Measurements from ENCODE around the gene ENTPD2.

DNA sequence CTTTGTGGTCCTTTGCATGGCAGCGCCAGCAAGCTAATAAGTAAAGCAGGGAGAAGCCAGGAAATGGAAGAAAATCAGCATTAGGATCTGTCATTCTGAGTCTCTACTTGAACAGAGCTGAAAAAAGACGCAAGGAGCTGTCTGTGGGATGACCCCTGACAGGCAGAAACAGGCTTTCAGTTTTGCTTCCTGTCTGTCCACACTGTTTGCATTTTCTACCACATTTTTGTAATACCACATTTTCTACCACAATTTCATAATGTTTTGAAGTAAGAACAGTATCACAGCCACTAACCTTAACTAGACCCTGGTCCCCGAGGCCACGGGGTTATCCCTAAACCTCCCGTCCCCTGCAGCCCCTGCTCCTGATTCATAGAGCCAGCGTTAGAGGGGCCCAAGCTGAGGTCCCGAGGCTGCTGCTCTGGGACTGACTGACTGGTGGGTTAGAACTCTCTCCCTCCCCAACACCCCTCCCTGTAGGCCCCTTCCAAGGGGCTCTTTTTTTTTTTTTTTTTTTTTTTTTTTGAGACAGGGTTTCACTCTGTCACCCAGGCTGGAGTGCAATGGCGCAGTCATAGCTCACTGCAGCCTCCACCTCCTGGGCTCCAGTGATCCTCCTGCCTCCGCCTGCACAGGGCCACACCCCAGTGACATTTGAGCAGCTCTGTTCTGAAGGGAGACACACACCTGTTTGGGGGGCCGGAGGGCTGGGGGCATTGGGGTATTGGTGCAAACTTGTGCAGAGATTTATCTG is 53.5 kb downstream of the ENTPD2 start:
- TF ChIP-seq, protein P1, sequence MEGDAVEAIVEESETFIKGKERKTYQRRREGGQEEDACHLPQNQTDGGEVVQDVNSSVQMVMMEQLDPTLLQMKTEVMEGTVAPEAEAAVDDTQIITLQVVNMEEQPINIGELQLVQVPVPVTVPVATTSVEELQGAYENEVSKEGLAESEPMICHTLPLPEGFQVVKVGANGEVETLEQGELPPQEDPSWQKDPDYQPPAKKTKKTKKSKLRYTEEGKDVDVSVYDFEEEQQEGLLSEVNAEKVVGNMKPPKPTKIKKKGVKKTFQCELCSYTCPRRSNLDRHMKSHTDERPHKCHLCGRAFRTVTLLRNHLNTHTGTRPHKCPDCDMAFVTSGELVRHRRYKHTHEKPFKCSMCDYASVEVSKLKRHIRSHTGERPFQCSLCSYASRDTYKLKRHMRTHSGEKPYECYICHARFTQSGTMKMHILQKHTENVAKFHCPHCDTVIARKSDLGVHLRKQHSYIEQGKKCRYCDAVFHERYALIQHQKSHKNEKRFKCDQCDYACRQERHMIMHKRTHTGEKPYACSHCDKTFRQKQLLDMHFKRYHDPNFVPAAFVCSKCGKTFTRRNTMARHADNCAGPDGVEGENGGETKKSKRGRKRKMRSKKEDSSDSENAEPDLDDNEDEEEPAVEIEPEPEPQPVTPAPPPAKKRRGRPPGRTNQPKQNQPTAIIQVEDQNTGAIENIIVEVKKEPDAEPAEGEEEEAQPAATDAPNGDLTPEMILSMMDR (IDR thresholded peaks at IDR 0.05 in 4 of 5, conservative IDR thresholded peaks at IDR 0.05 in 1 of 5), result no peak
- TF ChIP-seq POLR2A (IDR thresholded peaks at IDR 0.05), result no peak
